Kidney capillary endothelial cell (primary cell): Measurements from ENCODE around the gene PCNX3.
"Not testable (repeated sequence)": the region's sequence is repeated elsewhere in the genome, so short reads cannot be mapped to it uniquely, and the experiment has no call there.

Experiments
- DNase-seq: peaks from one replicate; pipeline ENCODE4 v3.0.0-alpha.2; 2018; ENCODE audit warnings: low spot score

PCNX3 gene

DNA sequence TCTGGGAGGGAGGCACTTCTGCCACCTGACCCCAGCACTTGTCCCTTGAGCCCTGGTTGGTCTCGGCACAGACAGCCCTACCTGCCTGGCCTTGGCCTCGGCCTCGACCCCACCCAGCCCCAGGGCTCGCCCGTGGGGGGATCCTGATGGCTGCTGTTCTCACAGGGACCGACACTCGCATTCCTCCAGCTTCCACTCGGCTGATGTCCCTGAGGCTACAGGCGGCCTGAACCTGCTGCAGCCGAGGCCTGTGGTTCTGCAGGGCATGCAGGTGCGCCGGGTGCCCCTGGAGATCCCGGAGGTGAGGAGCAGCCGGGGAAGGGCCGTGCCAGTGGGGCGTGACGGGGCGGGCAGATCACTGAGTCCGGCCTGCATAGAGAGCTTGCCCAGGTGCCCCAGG lies 5.1 kb downstream of the PCNX3 start:
- DNase-seq: no peak

DNA sequence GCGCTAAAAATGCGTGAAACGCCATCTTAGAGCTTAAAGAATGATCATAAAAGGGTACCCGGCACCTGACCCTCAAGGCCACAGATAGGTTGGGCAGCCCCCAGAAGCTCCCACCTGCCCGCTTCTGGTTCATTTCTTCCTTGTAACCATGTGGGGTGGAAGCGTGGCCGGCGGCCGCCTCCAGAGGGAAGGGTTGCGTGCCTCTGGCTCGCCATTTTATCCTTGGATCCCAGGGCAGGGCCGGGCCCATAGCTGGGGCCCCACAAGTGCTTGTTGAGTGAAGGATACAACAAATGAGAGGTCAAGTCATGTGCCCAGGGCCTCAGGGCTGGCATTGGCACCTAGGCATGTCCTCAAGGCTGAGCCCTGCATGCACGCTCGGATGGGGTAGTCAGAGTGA lies 5.9 kb downstream of the PCNX3 start:
- no peak for DNase-seq

DNA sequence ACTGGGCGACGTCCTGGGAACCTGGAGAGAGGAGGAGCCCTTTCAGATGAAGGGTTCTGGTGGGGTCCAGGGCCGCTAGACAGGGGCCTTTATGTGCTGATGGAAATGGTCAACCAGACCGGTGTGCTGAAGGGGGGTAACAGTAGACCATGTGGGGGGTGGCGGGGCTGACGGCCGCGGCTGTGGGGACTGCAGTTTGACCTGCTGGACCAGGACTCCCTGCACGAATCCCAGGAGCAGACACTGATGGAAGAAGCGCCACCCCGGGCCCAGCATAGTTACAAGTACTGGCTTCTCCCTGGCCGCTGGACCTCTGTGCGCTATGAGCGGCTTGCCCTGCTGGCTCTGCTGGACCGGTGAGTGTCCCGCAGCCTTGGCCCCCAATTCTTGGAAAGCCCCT lies 6.4 kb downstream of the PCNX3 start:
- no peak for DNase-seq

DNA sequence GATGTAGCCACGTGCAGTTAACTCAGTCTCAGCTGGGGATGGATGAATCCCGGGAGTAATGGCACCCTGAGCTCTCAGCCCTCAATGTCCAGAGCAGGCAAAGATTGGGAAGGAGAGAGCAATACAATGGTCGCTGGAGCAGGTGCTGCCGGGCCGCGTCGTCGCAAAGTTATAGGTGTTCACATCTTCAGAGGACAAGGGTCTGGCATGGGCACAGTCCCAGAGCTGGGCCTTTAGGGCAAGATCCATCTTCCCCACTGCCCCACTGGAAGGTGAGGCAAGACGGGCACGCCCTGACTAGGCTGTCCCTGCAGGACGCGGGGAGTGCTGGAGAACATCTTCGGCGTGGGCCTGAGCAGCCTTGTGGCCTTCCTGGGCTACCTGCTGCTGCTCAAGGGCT lies 7.6 kb downstream of the PCNX3 start:
- no peak for DNase-seq

DNA sequence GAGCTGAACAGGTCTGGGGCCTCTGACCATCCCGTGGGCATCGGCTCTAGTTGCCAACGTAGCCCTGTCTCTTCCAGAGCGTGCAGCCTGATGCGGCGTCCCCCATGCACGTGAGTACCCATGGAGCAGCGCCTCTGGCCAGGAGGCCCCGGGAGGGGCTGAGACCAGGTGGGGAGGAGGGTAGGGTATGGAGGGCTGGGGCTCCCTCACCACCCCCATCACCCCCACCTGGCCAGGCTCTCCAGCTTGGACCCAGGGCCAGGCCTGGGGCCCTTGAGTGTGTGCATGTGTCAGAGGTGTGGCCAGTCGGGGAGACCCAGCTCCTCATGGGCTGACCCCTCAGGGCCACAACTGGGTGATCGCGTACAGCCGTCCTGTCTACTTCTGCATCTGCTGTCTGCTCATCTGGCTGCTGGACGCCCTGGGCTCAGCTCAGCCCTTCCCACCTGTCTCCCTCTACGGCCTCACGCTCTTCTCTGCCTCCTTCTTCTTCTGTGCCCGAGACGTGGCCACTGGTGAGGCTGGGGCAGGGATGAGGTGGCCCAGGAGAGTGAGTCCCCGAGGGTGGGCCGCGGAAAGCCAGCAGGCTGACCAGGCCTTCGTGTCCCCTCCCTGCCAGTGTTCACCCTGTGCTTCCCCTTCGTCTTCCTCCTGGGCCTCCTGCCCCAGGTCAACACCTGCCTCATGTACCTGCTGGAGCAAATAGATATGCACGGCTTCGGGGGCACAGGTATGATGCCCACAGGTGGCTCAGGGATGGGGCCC lies 8.5 kb downstream of the PCNX3 start:
- no peak for DNase-seq

DNA sequence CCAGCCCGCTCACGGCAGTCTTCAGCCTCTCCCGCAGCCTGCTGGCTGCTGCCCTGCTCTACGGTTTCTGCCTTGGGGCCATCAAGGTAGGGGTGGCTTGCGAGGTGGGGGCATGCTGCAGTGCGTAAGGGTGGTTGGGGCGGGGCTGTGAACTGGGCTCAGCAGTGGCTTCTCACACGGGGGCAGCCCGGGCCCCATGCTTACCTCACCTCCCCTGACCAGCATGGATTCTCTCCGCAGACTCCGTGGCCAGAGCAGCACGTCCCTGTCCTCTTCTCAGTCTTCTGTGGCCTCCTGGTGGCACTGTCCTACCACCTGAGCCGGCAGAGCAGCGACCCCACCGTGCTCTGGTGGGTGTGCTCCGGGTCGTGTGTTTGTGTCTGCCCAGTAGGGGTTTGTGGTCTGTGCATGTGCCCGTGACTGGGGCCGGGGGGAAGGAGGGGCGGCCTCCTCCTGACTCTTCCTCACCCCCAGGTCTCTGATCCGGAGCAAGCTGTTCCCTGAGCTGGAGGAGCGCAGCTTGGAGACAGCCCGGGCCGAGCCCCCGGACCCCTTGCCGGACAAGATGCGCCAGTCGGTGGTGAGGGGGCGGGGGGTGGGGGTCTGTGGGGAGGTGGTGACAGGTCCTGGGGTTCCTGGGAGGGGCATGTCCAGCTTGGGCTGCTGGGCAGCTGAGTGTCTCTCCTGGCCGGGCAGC lies 9.5 kb downstream of the PCNX3 start:
- DNase-seq: no peak

DNA sequence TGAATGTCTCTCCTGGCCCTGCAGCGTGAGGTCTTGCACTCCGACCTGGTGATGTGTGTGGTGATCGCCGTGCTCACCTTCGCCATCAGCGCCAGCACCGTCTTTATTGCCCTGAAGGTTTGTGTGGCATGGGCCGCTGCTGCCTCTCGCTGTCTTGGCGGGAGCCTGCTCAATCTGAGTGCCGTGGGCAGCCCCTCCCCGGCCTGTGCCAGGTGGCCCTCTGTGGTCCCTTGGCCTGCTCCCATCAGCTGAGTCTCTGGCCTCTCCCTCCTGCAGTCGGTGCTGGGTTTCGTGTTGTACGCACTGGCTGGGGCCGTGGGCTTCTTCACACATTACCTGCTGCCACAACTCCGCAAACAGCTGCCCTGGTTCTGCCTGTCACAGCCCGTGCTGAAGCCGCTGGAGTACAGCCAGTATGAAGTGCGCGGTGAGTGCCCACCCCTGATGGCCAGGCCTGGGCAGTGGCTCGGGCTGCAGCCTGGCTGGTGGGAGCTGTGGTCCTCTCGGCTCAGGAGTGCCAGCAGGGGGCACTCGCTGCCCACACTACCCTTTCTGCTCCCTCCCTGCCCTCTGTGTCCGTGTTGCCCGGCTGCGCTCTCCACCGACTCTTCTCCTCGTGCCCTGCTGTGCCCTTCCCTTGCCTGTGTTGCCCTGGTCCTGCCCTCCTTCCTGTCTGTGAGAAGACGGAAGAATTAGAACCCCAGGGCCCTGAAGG lies 10.2 kb downstream of the PCNX3 start:
- DNase-seq: no peak

DNA sequence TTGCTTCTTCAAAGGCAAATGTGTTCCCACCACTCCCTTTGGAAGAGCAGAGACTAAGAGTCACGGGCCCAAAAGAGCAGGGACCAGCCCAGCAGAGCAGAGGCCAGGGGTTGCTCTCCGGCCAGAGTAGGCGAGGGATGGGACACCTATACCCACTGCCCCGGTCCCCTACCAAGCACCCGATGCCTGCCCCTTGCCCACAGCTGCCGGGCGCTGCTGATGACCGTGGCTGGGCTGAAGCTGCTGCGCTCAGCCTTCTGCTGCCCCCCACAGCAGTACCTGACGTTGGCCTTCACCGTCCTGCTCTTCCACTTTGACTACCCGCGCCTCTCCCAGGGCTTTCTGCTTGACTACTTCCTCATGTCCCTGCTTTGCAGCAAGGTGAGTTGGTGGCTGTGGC lies 11.6 kb downstream of the PCNX3 start:
- DNase-seq: no peak

DNA sequence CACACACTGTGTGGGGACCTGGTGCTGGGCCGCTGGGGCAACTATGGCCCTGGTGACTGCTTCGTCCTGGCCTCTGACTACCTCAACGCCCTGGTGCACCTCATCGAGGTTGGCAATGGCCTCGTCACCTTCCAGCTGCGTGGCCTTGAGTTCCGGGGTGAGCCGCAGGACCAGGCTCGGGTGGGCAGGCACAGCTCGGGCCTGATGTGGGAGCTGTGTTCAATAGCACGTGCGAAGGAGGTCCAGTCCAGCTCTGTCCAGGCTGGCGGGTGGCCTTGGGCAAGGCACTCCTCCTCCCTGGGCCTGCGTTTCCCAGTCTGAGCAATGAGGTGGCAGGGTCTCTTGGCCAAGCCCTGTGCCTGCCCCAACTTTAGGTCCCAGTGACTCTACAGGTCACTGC lies 14.0 kb downstream of the PCNX3 start:
- DNase-seq: no peak

DNA sequence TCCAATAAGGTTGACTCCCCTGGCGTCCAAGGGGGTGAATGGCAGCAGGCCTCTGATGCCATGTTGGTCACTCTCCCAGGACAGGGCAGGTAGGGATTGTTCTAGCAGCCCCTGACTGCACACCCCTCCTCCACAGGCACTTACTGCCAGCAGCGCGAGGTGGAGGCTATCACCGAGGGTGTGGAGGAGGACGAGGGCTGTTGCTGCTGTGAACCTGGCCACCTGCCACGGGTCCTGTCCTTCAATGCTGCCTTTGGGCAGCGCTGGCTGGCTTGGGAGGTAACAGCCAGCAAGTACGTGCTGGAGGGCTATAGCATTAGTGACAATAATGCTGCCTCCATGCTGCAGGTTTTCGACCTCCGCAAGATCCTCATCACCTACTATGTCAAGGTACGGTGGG lies 14.6 kb downstream of the PCNX3 start:
- DNase-seq: no peak

DNA sequence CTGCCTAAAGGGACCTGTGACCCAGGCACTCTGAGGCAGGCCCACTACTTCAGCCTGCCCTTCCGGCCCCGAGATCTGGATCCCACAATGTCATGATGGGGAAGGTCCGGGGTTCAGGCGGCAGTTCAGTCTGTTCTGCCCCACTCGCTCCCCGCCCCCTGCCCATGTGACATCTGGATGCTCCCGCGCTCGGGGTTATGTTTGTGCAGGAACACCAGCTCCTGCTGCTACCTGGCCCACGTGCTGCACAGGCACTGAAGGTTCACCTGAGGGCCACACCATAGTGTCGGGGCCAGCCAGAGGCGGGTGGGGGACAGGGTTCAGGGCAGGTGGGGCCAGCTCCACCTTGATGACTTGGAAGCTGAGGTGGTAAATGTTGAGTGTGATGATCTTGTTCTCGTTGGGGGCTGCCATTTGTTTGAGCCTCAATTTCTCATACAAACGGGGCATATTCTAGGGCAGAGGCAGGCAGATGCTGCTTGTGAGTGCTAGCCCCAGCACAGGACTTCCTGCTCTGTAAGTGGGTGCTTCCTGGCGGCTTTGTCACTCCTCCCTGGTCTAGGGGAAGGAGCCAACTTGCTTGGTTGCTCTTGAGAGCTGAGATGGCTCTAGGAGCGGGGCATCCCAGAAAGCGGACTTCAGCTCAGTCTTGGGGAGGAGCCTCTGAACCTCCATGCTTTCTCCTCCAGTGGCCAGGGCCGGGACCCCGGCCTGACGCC lies 18.0 kb downstream of the PCNX3 start:
- no peak for DNase-seq

DNA sequence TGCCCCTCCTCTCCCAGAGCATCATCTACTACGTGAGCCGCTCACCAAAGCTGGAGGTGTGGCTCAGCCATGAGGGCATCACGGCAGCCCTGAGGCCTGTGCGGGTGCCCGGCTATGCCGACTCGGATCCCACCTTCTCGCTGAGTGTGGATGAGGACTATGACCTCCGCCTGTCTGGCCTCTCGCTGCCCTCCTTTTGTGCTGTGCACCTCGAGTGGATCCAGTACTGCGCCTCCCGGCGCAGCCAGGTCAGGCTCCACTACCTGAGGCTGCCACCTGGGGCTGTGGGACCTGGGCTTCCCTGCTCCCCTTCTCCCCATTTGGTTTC lies 18.5 kb downstream of the PCNX3 start:
- no peak for DNase-seq

DNA sequence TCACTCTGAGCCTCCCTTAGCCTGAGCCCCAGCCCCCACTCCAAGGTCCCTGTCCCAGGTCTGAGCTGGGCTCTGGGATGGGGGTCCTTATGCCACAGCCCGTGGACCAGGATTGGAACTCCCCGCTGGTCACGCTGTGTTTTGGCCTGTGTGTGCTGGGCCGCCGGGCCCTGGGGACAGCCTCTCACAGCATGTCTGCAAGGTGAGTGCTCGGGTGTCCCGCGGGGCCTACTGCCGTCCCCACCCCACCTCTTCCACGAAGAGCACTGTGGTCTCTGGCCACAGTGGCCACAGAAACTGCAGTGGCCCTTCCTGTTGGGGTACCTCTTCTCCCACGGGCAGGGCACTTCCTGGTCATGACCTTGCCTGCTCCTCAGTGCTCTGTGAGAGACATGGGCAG lies 18.9 kb downstream of the PCNX3 start:
- no peak for DNase-seq

DNA sequence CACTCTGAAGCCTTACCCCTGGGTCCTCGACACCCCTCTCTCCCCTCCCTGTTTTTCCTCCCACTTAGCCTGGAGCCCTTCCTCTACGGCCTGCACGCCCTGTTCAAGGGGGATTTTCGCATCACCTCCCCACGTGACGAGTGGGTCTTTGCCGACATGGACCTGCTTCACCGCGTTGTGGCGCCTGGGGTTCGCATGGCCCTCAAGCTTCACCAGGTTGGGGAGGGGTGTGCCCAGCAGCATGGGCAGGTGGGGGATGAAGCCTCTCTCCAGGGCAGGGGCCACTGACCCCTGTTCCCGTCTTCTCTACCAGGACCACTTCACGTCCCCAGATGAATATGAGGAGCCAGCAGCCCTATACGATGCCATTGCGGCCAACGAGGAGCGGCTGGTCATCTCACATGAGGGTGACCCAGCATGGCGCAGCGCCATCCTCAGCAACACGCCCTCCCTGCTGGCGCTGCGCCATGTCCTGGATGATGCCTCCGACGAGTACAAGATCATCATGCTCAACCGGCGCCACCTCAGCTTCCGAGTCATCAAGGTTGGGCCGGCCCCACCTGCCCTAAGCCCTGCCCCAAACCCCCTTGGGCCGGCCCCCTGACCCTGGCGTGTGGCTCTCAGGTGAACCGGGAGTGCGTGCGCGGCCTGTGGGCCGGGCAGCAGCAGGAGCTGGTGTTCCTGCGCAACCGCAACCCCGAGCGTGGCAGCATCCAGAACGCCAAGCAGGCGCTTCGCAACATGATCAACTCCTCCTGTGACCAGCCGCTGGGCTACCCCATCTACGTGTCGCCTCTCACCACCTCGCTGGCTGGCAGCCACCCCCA lies 19.5 kb downstream of the PCNX3 start:
- DNase-seq: no peak

DNA sequence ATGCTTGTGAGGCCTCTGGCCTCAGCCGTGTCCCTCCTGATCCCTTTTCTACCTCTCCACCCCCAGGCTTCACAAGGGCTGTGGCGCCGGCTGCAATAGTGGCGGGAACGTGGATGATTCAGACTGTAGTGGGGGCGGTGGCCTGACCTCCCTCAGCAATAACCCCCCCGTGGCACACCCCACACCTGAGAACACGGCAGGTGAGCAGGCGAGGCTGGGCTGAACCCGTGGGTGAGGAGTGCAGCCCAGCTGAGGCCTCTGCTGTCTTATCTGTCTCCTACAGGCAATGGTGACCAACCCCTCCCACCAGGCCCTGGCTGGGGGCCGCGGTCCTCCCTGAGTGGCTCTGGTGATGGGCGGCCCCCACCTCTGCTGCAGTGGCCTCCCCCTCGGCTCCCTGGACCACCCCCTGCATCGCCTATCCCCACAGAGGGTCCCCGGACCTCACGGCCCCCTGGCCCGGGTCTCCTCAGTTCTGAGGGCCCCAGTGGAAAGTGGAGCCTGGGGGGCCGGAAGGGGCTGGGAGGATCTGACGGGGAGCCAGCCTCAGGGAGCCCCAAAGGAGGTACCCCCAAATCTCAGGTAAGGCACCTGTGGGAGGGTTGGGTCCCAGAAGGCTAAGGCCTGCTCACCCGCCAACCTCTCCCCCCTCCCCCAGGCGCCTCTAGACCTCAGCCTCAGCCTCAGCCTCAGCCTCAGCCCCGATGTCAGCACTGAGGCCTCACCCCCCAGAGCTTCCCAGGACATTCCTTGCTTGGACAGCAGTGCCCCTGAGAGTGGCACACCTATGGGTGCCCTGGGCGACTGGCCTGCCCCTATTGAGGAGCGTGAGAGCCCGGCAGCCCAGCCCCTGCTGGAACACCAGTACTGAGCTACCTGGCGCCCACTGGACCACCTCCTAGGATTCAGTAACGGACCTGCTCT lies 20.8 kb downstream of the PCNX3 start:
- no peak for DNase-seq

DNA sequence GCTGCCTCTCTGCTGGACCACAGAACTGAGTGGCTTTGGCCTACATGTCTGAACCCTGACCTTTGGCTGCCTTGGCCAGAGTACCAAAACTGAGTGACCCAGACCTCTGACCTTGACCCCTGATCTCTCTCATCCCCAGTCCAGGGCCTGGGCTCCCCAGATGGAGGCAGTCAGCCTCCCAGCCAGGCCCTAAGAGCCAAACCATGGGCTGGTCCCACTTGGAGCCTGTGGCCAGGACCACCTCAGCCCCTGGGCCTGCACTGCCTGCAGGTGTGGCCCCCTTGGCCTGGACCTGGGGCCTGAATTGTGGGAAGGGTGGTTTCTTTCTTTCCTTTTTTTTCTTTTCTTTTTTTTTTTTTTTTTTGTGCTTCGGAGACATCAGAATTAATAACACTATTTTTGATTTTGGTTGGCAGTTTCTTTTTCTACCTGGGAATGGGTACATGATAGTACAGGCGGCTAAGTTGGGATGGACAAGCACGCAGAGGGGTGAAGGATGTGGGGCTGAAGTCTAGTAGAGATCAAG lies 21.5 kb downstream of the PCNX3 start:
- no peak for DNase-seq

DNA sequence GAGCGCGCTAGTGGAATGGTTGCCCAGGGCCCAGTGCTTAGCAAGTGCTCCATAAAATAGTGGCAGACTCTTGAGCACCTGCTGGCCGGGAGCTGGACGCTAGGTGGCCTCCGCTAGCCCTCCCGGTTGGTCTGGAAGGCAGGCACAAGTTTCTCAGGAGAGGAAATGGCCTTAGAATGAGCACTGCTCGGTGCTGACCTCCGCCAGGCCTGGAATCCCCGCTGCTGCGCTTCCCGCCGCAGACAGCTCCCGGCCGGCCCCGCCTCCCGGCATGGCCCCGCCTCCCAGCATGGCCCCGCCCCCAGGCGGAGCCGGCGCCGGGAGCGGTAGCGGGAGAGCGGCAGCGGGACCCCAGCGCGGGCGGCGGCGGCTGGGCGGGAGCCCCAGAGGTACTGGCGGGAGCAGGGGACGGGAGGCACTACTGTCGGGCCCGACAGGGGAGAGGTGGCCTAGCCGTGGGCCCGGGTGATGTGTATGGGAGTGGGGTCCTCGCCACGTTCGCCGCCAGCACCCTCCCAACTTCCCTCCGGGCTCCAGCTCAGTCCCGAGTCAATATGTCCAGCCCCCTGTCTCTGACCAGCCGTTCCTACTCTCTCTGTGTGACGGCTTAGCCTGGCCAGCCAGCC lies 22.3 kb downstream of the PCNX3 start, which contains the start of gene SIPA1:
SIPA1 (plus strand) TSS at position 308 of the 626 bp plus-strand sequence. CDS start 2,821 bp downstream, outside the sequence.
- DNase-seq: peak; percentile 95

DNA sequence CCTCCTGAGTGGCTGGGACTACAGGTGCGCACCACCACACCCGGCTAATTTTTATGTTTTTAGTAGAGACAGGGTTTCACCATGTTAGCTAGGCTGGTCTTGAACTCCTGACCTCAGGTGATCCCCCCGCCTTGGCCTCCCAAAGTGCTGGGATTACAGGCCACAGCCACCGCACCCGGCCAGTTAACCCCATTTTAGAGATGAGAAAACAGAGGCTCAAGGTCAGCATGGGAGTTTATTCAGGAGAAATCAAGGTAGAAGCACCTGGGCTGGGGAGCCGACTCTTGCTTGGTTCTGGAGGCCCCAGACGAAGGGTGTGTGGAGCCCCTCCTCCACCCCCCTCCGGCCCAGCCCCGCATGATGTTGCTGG lies 23.6 kb downstream of the PCNX3 start:
- DNase-seq: not testable (repeated sequence)

DNA sequence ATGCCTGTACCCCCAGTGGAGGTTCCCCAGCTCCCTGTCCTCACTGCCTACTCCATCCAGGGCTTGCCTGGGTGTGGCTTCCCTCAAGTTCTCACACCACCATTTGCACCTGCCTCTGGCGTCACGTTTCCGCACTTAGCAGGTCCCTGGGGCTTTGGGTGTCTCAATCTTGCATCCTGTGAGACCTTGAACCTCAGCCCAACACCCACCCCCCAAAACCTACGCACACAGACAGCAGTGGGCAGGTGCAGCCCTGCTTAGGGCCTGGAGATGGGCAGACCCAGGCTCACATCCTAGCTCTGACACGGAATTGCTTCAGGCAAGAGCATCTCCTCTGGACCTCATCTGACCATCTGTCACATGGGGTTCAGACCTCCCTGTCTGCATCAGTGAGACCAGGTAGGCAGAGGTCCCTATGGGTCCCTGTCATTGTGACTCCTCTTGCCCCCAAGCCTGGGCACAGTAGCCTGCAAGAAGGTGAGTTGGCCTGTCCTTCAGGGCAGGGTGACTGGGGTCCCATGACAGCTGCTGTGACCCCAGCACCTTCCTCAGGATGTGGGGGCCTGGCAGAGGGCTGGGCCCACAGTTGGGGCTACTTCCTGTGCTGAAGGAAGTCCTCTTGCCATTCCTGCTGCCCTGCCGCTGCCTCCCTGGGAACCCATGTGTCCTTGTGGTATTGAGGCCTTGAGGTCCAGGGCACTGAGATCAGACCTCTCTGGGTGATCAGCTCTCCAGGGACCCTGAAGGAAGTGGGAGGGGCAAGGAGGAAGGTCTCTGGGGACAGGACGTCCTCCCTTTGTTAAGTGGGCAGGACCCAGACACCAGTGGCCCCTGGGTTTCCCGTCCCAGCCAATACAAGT lies 24.3 kb downstream of the PCNX3 start:
- DNase-seq: peak; percentile 70
